DMS153 treated with DMSO at 0.1 percent for 48 hours (cell line): Measurements from ENCODE around the gene AEN.

Source experiments
- DNase-seq: peaks from one replicate; lab custom pipeline; 2025; ENCODE audit not compliant: unreplicated experiment; lab: John Stamatoyannopoulos, UW

The AEN gene

DNA sequence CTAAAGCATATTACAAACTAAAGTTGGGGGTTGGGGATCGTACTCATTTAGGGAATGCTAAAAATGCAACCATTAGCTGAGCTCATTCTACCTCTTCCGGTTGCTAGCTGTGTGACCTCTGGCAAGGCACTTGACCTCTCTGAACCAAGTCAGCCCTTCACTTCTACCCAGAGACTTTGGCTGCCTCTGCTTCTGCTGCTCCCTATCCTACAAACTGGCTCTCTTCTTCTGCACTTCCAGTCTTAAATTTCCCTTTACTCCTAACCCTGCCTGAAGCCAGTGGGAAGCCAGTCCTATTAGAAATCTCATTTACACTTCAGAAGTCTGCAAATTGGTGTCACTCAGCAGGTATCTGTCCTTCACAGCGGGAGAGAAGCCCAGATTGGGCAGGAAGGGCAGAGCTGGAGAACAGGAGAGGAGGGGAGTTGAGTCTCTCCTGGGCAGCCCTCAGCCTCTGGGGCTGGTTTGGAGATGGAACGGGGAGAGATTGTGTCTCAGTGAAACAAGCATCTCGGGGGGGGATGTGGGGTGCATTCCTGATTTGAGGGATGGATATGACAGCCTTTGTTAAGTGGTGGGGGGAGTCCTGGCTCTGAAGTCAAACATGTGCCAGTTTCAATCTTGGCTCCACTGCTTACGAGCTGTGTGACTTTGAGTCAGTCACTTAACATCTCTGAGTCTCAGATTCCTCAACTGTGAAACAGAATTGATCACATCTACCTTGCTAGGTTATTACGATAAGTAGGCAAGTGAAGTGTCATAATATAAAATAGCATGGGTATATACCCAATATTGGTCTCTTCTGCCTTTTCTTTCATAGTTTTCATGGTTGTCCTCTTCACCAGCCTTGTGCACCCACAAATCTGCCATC is 7.8 kb upstream of the AEN start:
- DNase-seq: no peak

DNA sequence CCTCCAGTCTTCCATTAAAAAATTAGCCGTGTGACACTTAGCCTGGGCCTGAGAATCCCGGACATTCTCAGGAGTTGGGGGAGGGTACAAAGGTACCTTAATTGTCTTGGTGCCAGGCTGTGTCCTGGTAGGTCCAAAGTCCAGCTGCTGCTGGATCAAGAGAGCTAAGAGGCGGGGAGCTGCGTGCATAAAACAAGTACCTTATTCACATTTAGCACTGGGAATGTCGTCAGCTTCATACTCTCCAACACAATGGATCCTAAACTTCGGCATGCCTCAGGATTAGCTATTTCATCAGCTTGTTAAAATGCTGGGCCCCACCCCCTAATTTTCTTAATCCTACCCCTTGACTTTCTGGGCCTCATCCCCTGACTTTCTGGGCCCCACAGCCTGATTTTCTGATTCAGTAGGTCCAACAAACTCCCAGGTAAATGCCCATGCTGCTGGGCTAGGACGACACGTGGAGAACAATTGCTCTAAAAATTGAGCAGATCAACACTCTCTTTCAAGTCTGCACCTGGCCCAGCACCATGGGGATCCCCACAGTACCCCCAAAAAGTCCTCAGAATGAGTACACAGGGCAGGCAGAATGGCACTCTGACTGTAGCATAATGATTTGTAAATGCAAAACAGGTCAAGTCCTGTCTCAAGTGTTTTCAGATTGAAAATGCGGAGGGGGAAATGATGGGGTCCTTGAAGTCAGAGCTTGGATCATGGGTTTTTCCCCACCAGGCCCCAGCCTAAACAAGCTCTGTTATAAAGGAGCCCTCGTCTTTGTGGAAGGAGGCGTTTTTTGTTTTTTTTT is 5.6 kb upstream of the AEN start:
- DNase-seq: no peak

DNA sequence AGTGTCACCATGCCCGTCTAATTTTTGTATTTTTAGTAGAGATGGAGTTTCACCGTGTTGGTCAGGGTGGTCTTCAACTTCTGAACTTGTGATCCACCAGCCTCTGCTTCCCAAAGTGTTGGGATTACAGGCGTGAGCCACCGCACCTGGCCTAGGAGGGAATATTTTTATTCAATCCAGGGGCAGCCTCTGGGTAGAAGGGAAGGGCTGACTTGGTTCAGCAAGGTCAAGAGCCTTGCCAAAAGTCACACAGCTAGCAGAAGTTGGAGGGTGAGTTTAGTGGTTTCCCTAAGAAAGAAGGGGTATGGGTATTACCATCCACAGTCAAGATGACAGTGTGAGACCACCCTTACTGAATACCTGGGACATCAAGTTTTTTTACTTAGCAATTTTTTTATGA is 4.9 kb upstream of the AEN start:
- DNase-seq: no peak

DNA sequence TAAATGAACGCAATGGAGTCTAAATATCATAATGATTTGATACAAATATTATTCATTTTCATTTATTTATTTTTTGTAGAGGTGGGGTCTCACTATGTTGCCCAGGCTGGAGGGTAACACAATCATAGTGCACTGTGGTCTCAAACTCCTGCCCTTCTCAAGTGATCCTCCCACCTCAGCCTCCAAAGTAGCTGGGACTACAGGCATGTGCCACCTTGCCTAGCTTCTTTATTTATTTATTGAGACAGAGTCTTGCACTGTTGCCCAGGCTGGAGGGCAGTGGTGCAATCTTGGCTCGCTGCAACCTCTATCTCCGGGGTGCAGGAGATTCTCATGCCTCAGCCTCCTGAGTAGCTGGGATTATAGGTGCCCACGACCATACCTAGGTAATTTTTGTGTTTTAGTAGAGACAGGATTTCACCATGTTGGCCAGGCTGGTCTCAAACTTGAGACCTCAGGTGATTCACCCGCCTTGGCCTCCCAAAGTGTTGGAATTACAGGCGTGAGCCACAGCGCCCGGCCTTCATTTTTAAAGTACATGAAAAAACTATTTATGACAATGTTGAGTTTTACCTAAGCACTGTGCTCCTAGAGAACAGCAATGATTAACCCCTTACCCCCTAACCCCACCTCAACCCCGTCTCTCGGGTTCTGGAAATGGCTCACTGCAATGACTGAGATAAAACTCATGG is 4.0 kb upstream of the AEN start:
- no peak for DNase-seq

DNA sequence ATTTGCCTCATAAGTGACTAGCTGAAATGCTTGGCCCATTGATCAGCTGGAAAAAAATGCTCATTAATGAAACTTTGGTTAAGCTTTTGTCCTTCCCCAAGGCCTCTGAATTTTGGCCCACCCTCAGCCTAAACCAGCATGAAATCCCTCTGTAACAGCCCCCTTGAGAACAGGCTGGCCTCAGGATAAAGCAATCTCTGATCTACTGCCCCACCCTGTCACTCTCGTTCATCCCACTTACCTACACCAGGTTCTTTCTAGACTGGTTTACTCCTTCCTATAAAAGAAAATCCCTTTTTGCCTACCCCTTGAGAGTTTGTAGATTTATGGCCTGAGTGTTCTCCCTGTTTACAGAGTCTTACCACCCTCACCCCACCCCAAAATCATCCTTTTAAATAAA is 3.4 kb upstream of the AEN start:
- DNase-seq: no peak

DNA sequence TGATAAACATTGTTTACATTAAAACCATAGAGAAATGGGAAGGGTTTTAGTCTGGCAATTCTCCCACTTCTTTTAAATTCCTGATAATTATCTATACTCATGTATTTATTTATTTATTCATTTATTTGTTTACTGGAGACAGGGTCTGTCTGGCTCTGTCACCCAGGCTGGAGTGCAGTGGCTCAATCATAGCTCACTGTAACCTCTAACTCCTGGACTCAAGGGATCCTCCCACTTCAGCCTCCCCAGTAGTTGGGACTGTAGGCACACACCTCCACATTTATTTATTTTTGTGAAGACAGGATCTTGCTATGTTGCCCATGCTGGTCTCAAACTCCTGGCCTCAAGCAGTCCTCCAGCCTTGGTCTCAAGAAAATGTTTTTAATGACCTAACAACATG is 2.5 kb upstream of the AEN start:
- no peak for DNase-seq

DNA sequence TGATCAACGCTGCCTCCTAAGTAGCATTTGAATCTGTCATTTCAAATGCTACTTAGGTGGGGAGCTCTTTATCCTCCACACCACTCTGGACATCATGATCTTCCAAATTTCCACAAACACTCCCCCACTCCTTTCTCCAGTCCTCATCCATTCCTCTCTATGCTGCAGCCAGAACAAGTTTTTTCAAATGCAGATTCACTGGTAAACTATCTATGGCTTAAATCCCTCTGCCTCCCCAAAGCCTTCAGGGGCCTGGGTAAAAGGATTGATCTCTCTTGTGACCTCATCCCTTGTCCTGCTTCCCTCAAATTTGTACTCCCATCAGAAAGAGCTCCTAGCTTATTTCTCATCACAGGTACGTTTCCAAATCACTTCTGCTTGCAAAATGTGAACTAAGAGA is 1.3 kb upstream of the AEN start:
- DNase-seq: no peak

DNA sequence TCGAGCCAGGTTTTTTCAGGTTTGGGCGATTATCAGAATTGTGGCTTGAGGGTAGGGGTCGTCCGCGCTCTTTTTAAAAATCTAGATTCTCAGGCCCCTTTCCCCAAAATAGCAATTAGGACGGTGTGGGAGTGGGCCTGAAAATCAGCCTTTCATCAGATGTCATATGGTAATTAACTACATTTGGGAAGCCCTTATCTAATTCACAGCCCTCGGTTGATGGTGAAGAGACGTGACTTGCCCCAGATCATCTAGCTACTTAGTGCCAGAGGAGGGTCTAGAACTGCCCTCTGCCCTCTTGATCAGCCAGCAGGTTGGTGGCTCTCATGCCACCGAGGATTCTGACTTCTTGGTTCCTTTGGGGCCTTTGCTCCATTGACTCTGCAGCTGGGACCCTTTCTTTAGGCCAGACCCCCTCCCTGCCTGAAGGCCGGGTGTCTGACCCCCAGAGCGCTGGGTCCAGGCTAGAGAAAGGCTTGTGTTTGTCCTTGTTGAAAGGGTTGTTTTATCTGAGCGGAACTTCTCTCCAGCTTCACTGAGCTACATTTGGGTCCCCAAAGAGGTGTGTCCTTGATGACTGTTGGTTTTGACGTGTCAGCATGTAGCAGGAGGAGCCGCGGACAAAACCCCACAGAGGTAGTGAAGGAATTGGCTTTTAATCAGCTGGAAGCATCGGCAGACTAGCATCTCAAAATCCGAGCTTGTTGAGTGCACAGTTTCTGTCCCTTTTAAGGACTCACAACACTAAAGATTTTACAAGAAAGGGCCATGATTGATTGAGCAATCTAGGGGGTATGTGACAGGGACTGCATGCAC is 857 bp downstream of the AEN start:
- DNase-seq: no peak

DNA sequence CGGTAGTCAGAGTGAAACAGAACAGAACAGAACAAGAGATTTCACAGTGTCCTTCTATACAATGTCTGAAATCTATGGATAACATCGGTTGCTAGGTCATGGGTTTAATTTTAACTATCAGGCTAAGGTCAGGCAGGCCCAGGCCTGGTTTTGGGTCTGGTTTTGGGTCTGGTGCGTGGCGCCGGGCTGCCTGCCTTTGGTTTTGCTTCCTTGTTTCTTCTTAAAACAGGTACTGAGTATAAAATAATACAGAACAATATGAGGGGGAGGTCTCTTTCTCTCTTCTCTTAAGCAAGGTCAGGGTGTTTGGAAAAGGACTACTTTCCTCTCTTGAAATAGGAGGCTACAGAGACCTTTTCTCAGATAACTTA is 1.4 kb downstream of the AEN start:
- DNase-seq: no peak

DNA sequence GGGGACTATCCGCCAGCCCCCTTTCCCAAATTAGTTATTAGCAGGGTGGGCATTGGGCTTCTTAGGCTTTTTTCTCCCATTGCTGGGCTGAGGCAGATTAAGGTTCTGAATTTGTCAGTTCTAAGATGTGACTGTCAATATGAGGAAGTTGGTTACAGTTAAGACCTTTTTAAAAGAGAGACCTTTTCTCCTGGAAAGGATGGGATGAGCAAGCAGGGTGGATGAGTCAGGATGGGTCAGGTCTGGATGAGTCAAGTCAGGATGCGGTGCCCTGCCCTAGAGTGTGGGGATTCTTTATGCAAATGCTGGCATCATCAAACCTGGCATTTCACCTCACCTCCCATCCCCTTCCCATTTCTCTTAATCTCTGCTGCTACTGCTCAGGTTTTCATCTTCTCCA is 1.9 kb downstream of the AEN start:
- DNase-seq: no peak

DNA sequence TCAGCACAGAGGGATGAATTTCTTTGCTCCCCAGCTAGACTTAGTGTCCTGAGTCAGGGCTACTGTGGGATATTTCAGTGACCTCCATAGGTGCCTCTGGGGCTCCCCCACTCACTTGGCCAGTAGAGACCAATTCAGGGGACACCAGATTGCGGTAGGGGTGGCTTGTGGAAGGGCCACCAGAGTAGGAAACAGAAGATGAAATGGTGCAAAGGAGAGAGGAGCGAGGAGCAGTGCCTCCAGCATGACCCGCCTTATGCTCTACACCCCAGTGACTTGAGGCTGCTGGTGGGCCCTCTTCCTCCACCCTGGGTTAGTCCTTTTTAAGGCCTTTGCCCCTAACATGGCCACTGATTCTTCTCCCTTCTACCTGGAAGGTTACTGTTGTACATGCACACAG is 2.5 kb downstream of the AEN start:
- no peak for DNase-seq

DNA sequence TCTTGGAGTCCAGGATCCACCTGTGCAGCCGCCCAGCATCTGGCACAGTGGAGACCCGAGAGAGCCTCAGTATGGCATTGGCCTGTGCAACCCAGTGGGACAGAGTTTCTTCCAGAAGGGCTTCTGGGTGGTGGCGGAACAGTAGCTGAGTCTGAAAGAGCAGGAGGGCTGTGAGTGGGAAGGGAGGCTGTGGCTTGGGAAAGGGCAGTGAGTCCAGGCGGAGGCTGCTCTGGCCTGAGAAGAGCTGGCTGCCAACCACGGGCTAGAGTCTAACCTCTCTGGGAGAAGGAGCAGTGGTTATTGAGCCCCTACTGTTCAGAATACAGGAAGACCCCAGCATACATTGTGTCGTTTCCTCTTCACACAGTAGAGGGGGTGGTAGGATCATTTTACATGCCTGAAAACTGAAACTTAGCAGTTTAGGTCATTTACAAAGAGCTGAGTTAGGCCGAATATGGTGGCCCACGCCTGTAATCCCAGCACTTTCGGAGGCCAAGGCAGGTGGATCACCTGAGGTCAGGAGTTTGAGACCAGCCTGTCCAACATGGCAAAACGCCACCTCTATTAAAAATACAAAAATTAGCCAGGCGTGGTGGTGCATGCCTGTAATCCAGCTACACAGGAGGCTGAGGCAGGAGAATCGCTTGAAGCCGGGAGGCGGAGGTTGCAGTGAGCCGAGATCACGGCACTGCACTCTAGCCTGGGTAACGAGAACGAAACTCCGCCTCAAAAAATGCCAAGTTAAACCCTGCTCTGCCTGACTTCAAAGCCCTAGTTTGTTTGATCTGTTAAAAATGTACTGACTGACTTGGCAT is 3.2 kb downstream of the AEN start:
- no peak for DNase-seq

DNA sequence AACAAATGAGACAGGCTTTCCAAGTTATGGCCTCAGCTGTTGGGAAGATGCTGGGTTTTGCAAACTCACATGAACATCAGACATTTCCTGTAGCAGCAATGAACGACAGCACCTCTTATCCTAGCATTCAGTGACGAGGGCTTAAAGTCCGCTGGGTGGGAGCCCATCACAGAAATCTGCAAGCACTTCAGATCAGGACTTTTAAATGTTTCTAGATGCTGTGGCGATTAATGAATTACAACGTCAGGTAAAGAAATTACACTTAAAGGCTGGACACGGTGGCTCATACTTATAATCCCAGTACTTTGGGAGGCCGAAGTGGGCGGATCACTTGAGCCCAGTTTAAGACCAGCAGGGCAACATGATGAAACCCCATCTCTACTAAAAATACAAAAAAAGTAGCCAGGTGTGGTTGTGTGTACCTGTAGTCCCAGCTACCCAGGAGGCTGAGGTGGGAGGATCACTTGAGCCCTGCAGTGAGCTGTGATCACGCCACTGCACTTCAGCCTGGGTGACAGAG is 3.9 kb downstream of the AEN start:
- no peak for DNase-seq

DNA sequence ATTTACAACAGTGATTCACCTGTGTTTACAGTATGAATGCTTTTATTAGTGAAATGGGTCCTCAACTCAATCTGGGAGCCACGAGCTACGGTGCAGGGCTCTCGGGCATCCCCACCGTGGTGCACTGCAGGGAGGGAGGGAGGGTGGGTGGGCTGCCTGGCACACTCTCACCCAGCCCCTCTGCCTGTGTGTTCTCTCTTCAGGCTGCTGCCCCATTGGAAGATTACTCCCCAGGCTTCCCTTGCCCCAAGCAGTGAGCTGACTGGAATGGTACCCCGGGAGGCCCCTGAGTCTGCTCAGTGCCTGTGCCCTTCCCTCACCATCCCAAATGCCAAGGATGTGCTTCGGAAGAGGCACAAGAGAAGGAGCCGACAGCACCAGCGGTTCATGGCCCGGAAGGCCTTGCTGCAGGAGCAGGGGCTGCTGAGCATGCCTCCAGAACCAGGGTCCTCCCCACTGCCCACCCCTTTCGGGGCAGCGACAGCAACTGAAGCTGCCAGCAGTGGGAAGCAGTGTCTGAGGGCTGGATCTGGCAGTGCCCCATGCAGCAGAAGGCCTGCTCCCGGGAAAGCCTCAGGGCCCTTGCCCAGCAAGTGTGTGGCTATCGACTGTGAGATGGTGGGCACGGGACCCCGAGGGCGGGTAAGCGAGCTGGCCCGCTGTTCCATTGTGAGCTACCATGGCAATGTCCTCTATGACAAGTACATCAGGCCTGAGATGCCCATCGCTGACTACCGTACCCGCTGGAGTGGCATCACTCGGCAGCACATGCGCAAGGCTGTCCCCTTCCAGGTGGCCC is 5.0 kb downstream of the AEN start:
- DNase-seq: no peak

DNA sequence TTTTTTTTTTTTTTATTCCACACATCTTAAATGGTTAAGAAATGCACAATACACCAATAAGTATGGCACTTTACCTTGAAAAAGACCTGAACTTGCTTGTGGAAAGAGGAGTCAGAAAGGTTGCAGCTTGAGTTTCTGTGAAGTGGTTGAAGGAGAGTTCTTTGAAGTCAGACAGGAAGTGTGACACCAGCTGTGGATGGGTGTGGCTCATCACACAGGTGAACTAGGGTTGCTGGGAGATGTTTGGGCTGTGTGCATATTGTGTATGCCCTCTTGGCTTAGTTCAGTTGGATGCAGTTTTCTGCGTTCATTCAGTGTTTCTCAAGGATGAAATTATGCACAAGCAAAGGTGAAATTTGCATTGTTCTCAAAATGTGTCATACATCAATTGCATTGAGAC is 6.3 kb downstream of the AEN start:
- no peak for DNase-seq

DNA sequence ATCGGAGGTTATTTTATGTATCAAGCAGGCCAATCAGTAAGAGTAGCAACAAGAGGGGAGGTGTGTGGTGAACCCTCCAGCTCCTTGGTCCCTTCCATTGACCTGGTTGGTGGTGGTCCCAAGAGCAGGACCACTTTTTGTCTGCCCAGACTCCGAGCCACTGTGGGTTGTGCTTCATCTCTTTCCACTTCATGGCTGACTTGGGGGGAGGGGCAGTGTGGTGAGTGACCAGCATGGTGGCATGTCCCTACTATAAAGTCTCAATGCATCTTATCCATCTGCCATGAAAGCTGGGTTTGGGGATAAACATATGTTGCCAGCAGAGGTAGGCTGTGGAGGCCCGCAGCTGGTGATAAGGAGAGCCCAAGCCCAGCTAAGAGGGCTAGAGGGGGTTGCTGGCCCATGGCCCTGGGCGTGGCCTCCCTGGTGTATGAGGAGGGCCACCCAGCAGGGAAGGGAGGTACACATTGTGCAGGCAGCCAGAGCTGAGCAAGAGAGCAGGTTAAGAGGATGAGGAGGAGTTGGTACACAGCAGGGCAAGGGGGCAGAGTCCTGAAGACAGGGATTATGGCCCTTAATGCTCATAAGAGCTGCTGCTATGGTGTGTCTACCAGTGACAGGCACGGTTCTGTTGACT is 7.0 kb downstream of the AEN start:
- DNase-seq: no peak

DNA sequence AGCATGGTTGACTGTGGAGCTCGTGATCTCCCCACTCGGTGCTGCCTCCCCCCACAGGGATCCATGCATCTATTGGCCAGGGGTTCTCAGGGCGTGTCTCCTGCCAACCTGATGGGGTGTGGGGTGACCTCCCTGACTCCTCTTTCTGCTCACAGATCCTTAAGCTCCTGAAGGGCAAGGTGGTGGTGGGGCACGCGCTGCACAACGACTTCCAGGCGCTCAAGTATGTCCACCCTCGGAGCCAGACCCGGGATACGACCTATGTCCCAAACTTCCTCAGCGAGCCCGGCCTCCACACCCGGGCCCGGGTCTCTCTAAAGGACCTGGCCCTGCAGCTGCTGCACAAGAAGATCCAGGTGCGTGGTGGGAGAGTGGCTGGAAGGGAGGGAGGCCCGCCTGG is 7.9 kb downstream of the AEN start:
- no peak for DNase-seq

DNA sequence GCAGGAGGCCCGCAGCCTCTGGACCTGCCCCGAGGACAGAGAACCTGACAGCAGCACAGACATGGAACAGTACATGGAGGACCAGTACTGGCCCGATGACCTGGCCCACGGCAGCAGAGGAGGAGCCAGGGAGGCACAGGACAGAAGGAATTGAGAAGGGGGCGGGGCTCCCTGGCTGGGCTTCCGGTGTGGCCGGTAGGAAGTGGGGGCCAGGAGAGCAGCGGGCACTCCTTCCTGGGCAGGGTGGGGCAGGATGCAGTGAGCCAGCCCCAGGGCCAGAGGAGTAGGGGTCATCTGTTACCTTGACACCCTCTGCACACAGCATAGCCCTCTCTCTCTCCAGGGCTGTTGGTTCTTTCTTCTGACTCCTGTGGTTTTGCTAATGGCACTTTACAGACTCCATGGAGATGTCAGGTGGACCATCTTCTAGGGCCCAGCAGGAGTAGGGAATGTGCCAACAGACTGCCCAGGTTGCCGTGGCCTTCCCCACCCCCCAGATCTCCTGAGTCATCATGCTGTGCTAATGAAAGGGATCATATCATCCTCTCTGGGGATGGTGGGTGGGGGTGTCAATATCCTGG is 9.1 kb downstream of the AEN start:
- no peak for DNase-seq
